HG03139 (cell line): ENCODE results near the gene TTC23L.

ENCODE experiments used
- ATAC-seq: cut with Tn5 transposase; IDR thresholded peaks from one replicate; pipeline ENCODE4 v1.9.1; 2021; ENCODE audit not compliant: unreplicated experiment

The TTC23L gene

GRCh38 chr5:34833090-34833489 is 5.9 kb upstream of the TTC23L start:
- no peak for ATAC-seq

- no peak for ATAC-seq
Observed at GRCh38 chr5:34833976-34834793, 4.8 kb upstream of the TTC23L start.

GRCh38 chr5:34834794-34835089 is 4.2 kb upstream of the TTC23L start:
- ATAC-seq = no peak

- ATAC-seq = no peak
Observed at GRCh38 chr5:34835664-34836063, 3.3 kb upstream of the TTC23L start.

- ATAC-seq = no peak
Observed at GRCh38 chr5:34841816-34842215, 2.9 kb downstream of the TTC23L start.

GRCh38 chr5:34842554-34842953 is 3.6 kb downstream of the TTC23L start:
- ATAC-seq = no peak

GRCh38 chr5:34843497-34843896 is 4.5 kb downstream of the TTC23L start:
- no peak for ATAC-seq

GRCh38 chr5:34844106-34844505 is 5.1 kb downstream of the TTC23L start:
- no peak for ATAC-seq

- no peak for ATAC-seq
Observed at GRCh38 chr5:34844999-34845398, 6.0 kb downstream of the TTC23L start.

- ATAC-seq = no peak
Observed at GRCh38 chr5:34847056-34847455, 8.1 kb downstream of the TTC23L start.

- no peak for ATAC-seq
Observed at GRCh38 chr5:34847552-34847951, 8.6 kb downstream of the TTC23L start.

GRCh38 chr5:34848230-34848629 is 9.3 kb downstream of the TTC23L start:
- ATAC-seq = no peak

GRCh38 chr5:34849253-34849652 is 10.3 kb downstream of the TTC23L start:
- no peak for ATAC-seq

- ATAC-seq = peak; percentile 96
Observed at GRCh38 chr5:34854459-34855174, 15.7 kb downstream of the TTC23L start.

GRCh38 chr5:34857161-34857560 is 18.2 kb downstream of the TTC23L start:
- ATAC-seq = no peak

GRCh38 chr5:34857894-34858293 is 18.9 kb downstream of the TTC23L start:
- ATAC-seq = no peak

- ATAC-seq = no peak
Observed at GRCh38 chr5:34858790-34859189, 19.8 kb downstream of the TTC23L start.

- ATAC-seq = no peak
Observed at GRCh38 chr5:34859253-34859652, 20.3 kb downstream of the TTC23L start.

GRCh38 chr5:34863946-34864345 is 25.0 kb downstream of the TTC23L start:
- ATAC-seq = no peak

GRCh38 chr5:34865091-34865490 is 26.1 kb downstream of the TTC23L start:
- ATAC-seq = no peak

- no peak for ATAC-seq
Observed at GRCh38 chr5:34866989-34867471, 28.1 kb downstream of the TTC23L start.

GRCh38 chr5:34867660-34868059 is 28.7 kb downstream of the TTC23L start:
- ATAC-seq = no peak
